ENCODE measurements around the gene DUSP12.

Gene DUSP12

GRCh38 chr1:161777261-161777660, 27.7 kb downstream of the DUSP12 start:
- no peak for TF ChIP-seq CTCF (conservative IDR thresholded peaks at IDR 0.05)
- no peak overlapping the region for H3K27ac ChIP-seq

- H3K27ac ChIP-seq: no peak overlapping the region
- no peak for TF ChIP-seq CTCF (conservative IDR thresholded peaks at IDR 0.05)
Measured at GRCh38 chr1:161778522-161778921, 28.9 kb downstream of the DUSP12 start.

GRCh38 chr1:161779393-161779792, 29.8 kb downstream of the DUSP12 start:
- H3K27ac ChIP-seq: no peak overlapping the region
- TF ChIP-seq CTCF (conservative IDR thresholded peaks at IDR 0.05): no peak

- no peak overlapping the region for H3K27ac ChIP-seq
- TF ChIP-seq CTCF (conservative IDR thresholded peaks at IDR 0.05): no peak
Measured at GRCh38 chr1:161781995-161782394, 32.4 kb downstream of the DUSP12 start.

GRCh38 chr1:161782886-161783285, 33.3 kb downstream of the DUSP12 start:
- TF ChIP-seq CTCF (conservative IDR thresholded peaks at IDR 0.05): no peak
- H3K27ac ChIP-seq: no peak overlapping the region

- no peak overlapping the region for H3K27ac ChIP-seq
- no peak for TF ChIP-seq CTCF (conservative IDR thresholded peaks at IDR 0.05)
Measured at GRCh38 chr1:161784968-161785367, 35.4 kb downstream of the DUSP12 start.

GRCh38 chr1:161787355-161787754, 37.8 kb downstream of the DUSP12 start:
- no peak for TF ChIP-seq CTCF (conservative IDR thresholded peaks at IDR 0.05)
- H3K27ac ChIP-seq: no peak overlapping the region

Measured in VCaP (cell line).